PC-3 (cell line): ENCODE data around the gene ACSM3.

Experiments
- CTCF ChIP-seq: fragments of 300-600 bp; sonication (generic); conservative IDR thresholded peaks from 2 replicates; pipeline ENCODE4 v1.5.1; 2017; ENCODE audit warnings: antibody characterized with exemption, low read depth, mild to moderate bottlenecking, low read length
- EZH2 ChIP-seq: fragments of 300-600 bp; sonication (generic); IDR thresholded peaks from one replicate; pipeline ENCODE4 v1.6.1; 2017; ENCODE audit warnings: antibody characterized with exemption, mild to moderate bottlenecking, low read length; ENCODE audit not compliant: unreplicated experiment
- EZH2phosphoT487 ChIP-seq: fragments of 300-600 bp; sonication (generic); IDR thresholded peaks from 2 replicates; pipeline ENCODE4 v1.6.1; 2018; ENCODE audit warnings: mild to moderate bottlenecking, antibody characterized with exemption, low read length, borderline replicate concordance

DNA sequence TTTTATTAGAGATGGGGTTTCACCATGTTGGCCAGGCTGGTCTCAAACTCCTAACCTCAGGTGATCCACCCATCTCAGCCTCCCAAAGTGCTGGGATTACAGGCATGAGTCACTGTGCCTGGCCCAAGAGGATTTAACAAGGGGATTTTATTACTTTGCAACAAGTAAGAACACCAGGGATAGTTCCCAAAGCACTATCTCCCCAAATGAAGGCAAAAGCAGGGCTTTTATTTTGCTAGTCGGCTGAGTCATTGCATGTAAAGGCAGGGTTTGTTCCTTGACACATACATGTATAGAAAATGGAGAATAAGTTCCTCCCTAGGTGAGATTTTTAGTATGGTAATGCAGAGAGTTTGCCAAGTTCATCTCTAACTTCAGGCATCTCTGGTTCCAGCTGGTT lies 66.6 kb downstream of the ACSM3 start:
- TF ChIP-seq CTCF (no peak), EZH2 (no peak), EZH2phosphoT487 (no peak)
